Gastroesophageal sphincter (tissue), 4 donors: ENCODE data around the gene CTSZ. TPM values are rescaled to one million over a fixed set of nuclear protein-coding genes. Genes with fewer than 3 reads are reported as not detected.

ENCODE experiments used
- ATAC-seq: fragments of 150-250 bp; one replicate; pipeline ENCODE4 v1.9.1; 2016; ENCODE audit warnings: mild to moderate bottlenecking, moderate library complexity
- H3K27ac ChIP-seq, 4 donors: fragments of 200-600 bp; sonication (generic) in 3 of 4; 1 replicate in 3 of 4; 2 replicates in 1 of 4; pipeline ENCODE4 v1.5.1; 2016 to 2019
- H3K27me3 ChIP-seq: fragments of 200-600 bp; sonication (generic); one replicate; pipeline ENCODE4 v1.5.1; 2019
- H3K36me3 ChIP-seq, 2 donors: fragments of 200-600 bp; sonication (generic); one replicate each; pipeline ENCODE4 v1.5.1; 2019; ENCODE audit warnings: control low read depth in 1 of 2
- H3K4me1 ChIP-seq, 3 donors: fragments of 200-600 bp; sonication (generic); 1 replicate in 2 of 3; 2 replicates in 1 of 3; pipeline ENCODE4 v1.5.1; 2016 to 2019; ENCODE audit warnings: control low read depth in 2 of 3
- H3K4me3 ChIP-seq, 2 donors: fragments of 200-600 bp; sonication (generic); one replicate each; pipeline ENCODE4 v1.5.1; 2019; ENCODE audit warnings: mild to moderate bottlenecking in 1 of 2, moderate library complexity in 1 of 2
- H3K9me3 ChIP-seq, 3 donors: fragments of 200-600 bp; sonication (generic); one replicate each; pipeline ENCODE4 v1.5.1; 2017 to 2019; ENCODE audit warnings: control low read depth in 2 of 3
- CTCF ChIP-seq, 4 experiments: fragments of 200-600 bp in 2 of 4; fragments of 450-650 bp in 2 of 4; sonication (generic) in 1 of 4; IDR thresholded peaks; one replicate each; pipeline ENCODE4 v1.5.1; 2017 to 2019; ENCODE audit warnings: antibody characterized with exemption in 4 of 4, mild to moderate bottlenecking in 2 of 4, moderate library complexity in 2 of 4
- EP300 ChIP-seq: sonication (generic); formaldehyde crosslinking; IDR thresholded peaks from one replicate; pipeline ENCODE4 v1.6.1; 2017; ENCODE audit warnings: antibody characterized with exemption, mild to moderate bottlenecking
- POLR2A ChIP-seq, 2 donors: fragments of 450-650 bp; IDR thresholded peaks; one replicate each; pipeline ENCODE4 v1.6.1; 2017; ENCODE audit warnings: antibody characterized with exemption in 2 of 2, mild to moderate bottlenecking in 2 of 2, moderate library complexity in 1 of 2
- POLR2AphosphoS5 ChIP-seq: sonication (generic); formaldehyde crosslinking; IDR thresholded peaks from one replicate; pipeline ENCODE4 v1.6.1; 2017; ENCODE audit warnings: antibody characterized with exemption
- WGBS, 2 donors: methylation state at CpG; one replicate each; pipeline ENCODE4 v1.1.5; 2018; ENCODE audit warnings: low coverage in 1 of 2; 5-methylcytosine and 5-hydroxymethylcytosine counted together
- total RNA-seq, 4 donors: library from RNA; depleted of rRNA; stranded (reverse); fragments of >200 nt; gene quantifications; one replicate each; pipeline ENCODE4 v1.1.0, GENCODE V29; 2016

Gene CTSZ
- 100 to 1,000 TPM; 167 to 222 (median 176) TPM for total RNA-seq

- H3K4me1 ChIP-seq = peaks cover 0 to 50% (median 28%) of the 10 kb centered on the region in 3 donors
Observed at GRCh38 chr20:59006864-59007664, at the start of gene CTSZ. Gene CTSZ (minus strand): TSS chr20:59007254. CDS start chr20:59007128, 126 bp downstream.

GRCh38 chr20:59055302-59055701, 48.2 kb upstream of the CTSZ start:
- no peak for ATAC-seq
- Histone ChIP-seq H3K36me3 (no peaks in the 10 kb centered on the region), H3K27me3 (peaks cover 16% of the 10 kb centered on the region), H3K27ac (no peak overlapping the region), H3K9me3 (no peaks in the 10 kb centered on the region), H3K4me3 (no peak overlapping the region), H3K4me1 (no peaks in the 10 kb centered on the region)
- 21 to 43% methylated on average over 3 to 5 of the region's 7 CpGs for WGBS, 2 donors
- TF ChIP-seq POLR2A (IDR thresholded peaks at IDR 0.05) (no peak), POLR2AphosphoS5 (no peak), CTCF (IDR thresholded peaks at IDR 0.05) (peak in 2 of 4 experiments; percentile 22 to 32), EP300 (no peak)

More at GRCh38 chr20:59006864-59007664, at the start of gene CTSZ:
- no CpG with 5 or more reads among the region's 82 CpGs for WGBS, 2 donors
- H3K4me3 ChIP-seq = peak within 1 kb of the TSS; percentile 73 to 91
- H3K9me3 ChIP-seq = no peaks in the 10 kb centered on the region
- peak within 1 kb of the TSS; percentile 47 to 91 (median 88) for H3K27ac ChIP-seq
- peaks cover 0 to 23% of the 10 kb centered on the region in 2 donors for H3K36me3 ChIP-seq
- peak; percentile 84 for ATAC-seq
- TF ChIP-seq POLR2A (IDR thresholded peaks at IDR 0.05) = peak; percentile 57 to 72
- TF ChIP-seq POLR2AphosphoS5 = no peak
- no peak for TF ChIP-seq EP300
- no peaks in the 10 kb centered on the region for H3K27me3 ChIP-seq

GRCh38 chr20:59051666-59052185, 44.7 kb upstream of the CTSZ start:
- WGBS, 2 donors = 60 to 62% methylated on average over 2 to 3 of the region's 6 CpGs
- no peak for TF ChIP-seq POLR2A (IDR thresholded peaks at IDR 0.05)
- TF ChIP-seq CTCF (IDR thresholded peaks at IDR 0.05) = no peak
- no peak for TF ChIP-seq EP300
- TF ChIP-seq POLR2AphosphoS5 = no peak
- ATAC-seq = no peak
- no peaks in the 10 kb centered on the region for H3K4me1 ChIP-seq
- H3K27ac ChIP-seq = no peak overlapping the region
- H3K27me3 ChIP-seq = peaks cover 24% of the 10 kb centered on the region
- H3K36me3 ChIP-seq = no peaks in the 10 kb centered on the region
- no peaks in the 10 kb centered on the region for H3K9me3 ChIP-seq
- no peak overlapping the region for H3K4me3 ChIP-seq

GRCh38 chr20:59050437-59050836, 43.4 kb upstream of the CTSZ start:
- no peaks in the 10 kb centered on the region for H3K9me3 ChIP-seq
- WGBS, 2 donors = 43 to 83% methylated on average over 1 of the region's 1 CpG

GRCh38 chr20:59048681-59049030, 41.6 kb upstream of the CTSZ start:
- Histone ChIP-seq H3K27ac (no peak overlapping the region), H3K9me3 (no peaks in the 10 kb centered on the region), H3K27me3 (peaks cover 24% of the 10 kb centered on the region), H3K4me1 (no peaks in the 10 kb centered on the region), H3K4me3 (no peak overlapping the region), H3K36me3 (no peaks in the 10 kb centered on the region)
- 45 to 79% methylated on average over 2 of the region's 2 CpGs for WGBS, 2 donors
- ATAC-seq = no peak
- TF ChIP-seq EP300 (no peak), POLR2AphosphoS5 (no peak)

More at GRCh38 chr20:59050437-59050836, 43.4 kb upstream of the CTSZ start:
- Histone ChIP-seq H3K4me3 (no peak overlapping the region), H3K4me1 (no peaks in the 10 kb centered on the region), H3K27ac (no peak overlapping the region), H3K36me3 (no peaks in the 10 kb centered on the region), H3K27me3 (peaks cover 24% of the 10 kb centered on the region)
- no peak for ATAC-seq
- no peak for TF ChIP-seq EP300

GRCh38 chr20:59047938-59048680, 41.1 kb upstream of the CTSZ start:
- H3K4me1 ChIP-seq = peaks cover 0 to 5% (median 2%) of the 10 kb centered on the region in 3 donors
- ATAC-seq = no peak
- no peaks in the 10 kb centered on the region for H3K9me3 ChIP-seq
- 79 to 86% methylated on average over 3 to 5 of the region's 5 CpGs for WGBS, 2 donors
- no peaks in the 10 kb centered on the region for H3K36me3 ChIP-seq
- H3K27me3 ChIP-seq = peaks cover 24% of the 10 kb centered on the region
- TF ChIP-seq EP300 (no peak), CTCF (IDR thresholded peaks at IDR 0.05) (no peak), POLR2AphosphoS5 (no peak), POLR2A (IDR thresholded peaks at IDR 0.05) (no peak)
- no peak overlapping the region for H3K27ac ChIP-seq
- no peak overlapping the region for H3K4me3 ChIP-seq
